ENCODE data around the gene PKP3.
"Not testable (repeated sequence)": the region's sequence is repeated elsewhere in the genome, so short reads cannot be mapped to it uniquely, and the experiment has no call there.

PKP3 gene

GRCh38 chr11:409008-409599 is 15.1 kb downstream of the PKP3 start:
- no peak for DNase-seq (ENCODE audit: low read depth in 2 of 2, low spot score in 1 of 2)

GRCh38 chr11:409600-410483 is 15.8 kb downstream of the PKP3 start:
- no peak for DNase-seq (ENCODE audit: low read depth in 2 of 2, low spot score in 1 of 2)

GRCh38 chr11:410711-411110 is 16.7 kb downstream of the PKP3 start:
- DNase-seq (ENCODE audit: low read depth in 2 of 2, low spot score in 1 of 2), result not testable (repeated sequence)

- DNase-seq (ENCODE audit: low read depth in 2 of 2, low spot score in 1 of 2), result not testable (repeated sequence)
Measured at GRCh38 chr11:411520-411919, 17.5 kb downstream of the PKP3 start.

- no peak for DNase-seq (ENCODE audit: low read depth in 2 of 2, low spot score in 1 of 2)
Measured at GRCh38 chr11:412641-413119, 18.7 kb downstream of the PKP3 start.

GRCh38 chr11:413120-414081 is 19.4 kb downstream of the PKP3 start:
- DNase-seq (ENCODE audit: low read depth in 2 of 2, low spot score in 1 of 2), result no peak

- DNase-seq (ENCODE audit: low read depth in 2 of 2, low spot score in 1 of 2), result no peak
Measured at GRCh38 chr11:414318-414857, 20.4 kb downstream of the PKP3 start.

- no peak for DNase-seq (ENCODE audit: low read depth in 2 of 2, low spot score in 1 of 2)
Measured at GRCh38 chr11:415640-416041, 21.6 kb downstream of the PKP3 start.

- DNase-seq (ENCODE audit: low read depth in 2 of 2, low spot score in 1 of 2), result no peak
Measured at GRCh38 chr11:416051-416756, 22.2 kb downstream of the PKP3 start.

- DNase-seq (ENCODE audit: low read depth in 2 of 2, low spot score in 1 of 2), result no peak
Measured at GRCh38 chr11:416757-417621, 23.0 kb downstream of the PKP3 start.

- DNase-seq (ENCODE audit: low read depth in 2 of 2, low spot score in 1 of 2), result no peak
Measured at GRCh38 chr11:417652-418342, 23.8 kb downstream of the PKP3 start.

GRCh38 chr11:418343-419247 is 24.6 kb downstream of the PKP3 start:
- no peak for DNase-seq (ENCODE audit: low read depth in 2 of 2, low spot score in 1 of 2)

- no peak for DNase-seq (ENCODE audit: low read depth in 2 of 2, low spot score in 1 of 2)
Measured at GRCh38 chr11:419248-420005, 25.4 kb downstream of the PKP3 start.

- no peak for DNase-seq (ENCODE audit: low read depth in 2 of 2, low spot score in 1 of 2)
Measured at GRCh38 chr11:420054-420910, 26.3 kb downstream of the PKP3 start.

GRCh38 chr11:420911-421321 is 26.9 kb downstream of the PKP3 start:
- no peak for DNase-seq (ENCODE audit: low read depth in 2 of 2, low spot score in 1 of 2)

GRCh38 chr11:422249-422656 is 28.2 kb downstream of the PKP3 start:
- DNase-seq (ENCODE audit: low read depth in 2 of 2, low spot score in 1 of 2), result no peak
